K562 (cell line): Measurements from ENCODE around the gene FBXO15.

Experiments
- DPF2 ChIP-seq: fragments of 450-650 bp; IDR thresholded peaks from 2 replicates; pipeline ENCODE4 v1.6.1; 2016
- EZH2 ChIP-seq: IDR thresholded peaks from 2 replicates; pipeline ENCODE4 v1.6.1; 2012; ENCODE audit warnings: low read depth, mild to moderate bottlenecking, inconsistent platforms, low read length, borderline replicate concordance
- KDM5B ChIP-seq: fragments of 200-600 bp; sonication (generic); IDR thresholded peaks from 2 replicates; pipeline ENCODE4 v1.6.1; 2012; ENCODE audit warnings: low read depth, mild to moderate bottlenecking, moderate library complexity, low read length, control low read depth, inconsistent platforms; ENCODE audit not compliant: insufficient replicate concordance
- MTF1 ChIP-seq: fragments of 250-450 bp; sonication (Bioruptor Pico); IDR thresholded peaks from 2 replicates; pipeline ENCODE4 v1.9.0; 2021; ENCODE audit warnings: moderate library complexity, mild to moderate bottlenecking, inconsistent platforms, borderline replicate concordance
- POLR2AphosphoS5 ChIP-seq: IDR thresholded peaks from 2 replicates; pipeline ENCODE4 v1.6.1; 2011; ENCODE audit warnings: mild to moderate bottlenecking, low read depth, low read length, moderate library complexity; ENCODE audit not compliant: control insufficient read depth, insufficient read depth
- SMAD4 ChIP-seq: fragments of 250-450 bp; sonication (Bioruptor Pico); conservative IDR thresholded peaks from 2 replicates; pipeline ENCODE4 v1.8.0; 2021; ENCODE audit warnings: inconsistent platforms, mild to moderate bottlenecking, moderate library complexity
- STAT5B ChIP-seq: fragments of 250-450 bp; sonication (Bioruptor Pico); IDR thresholded peaks from 2 replicates; pipeline ENCODE4 v1.8.0; 2021; ENCODE audit warnings: mild to moderate bottlenecking, inconsistent platforms
- SUPT5H ChIP-seq: fragments of 450-650 bp; IDR thresholded peaks from 2 replicates; pipeline ENCODE4 v1.6.1; 2016
- TAF7 ChIP-seq: fragments of 450-650 bp; IDR thresholded peaks from 2 replicates; pipeline ENCODE4 v1.6.1; 2016; ENCODE audit warnings: missing genetic modification characterization, missing compliant biosample characterization
- TCF7 ChIP-seq: sonication (generic); IDR thresholded peaks from 2 replicates; pipeline ENCODE4 v1.6.1; 2016; ENCODE audit warnings: antibody characterized with exemption, borderline replicate concordance
- ZNF121 ChIP-seq: sonication (generic); formaldehyde crosslinking; conservative IDR thresholded peaks from 2 replicates; pipeline ENCODE4 v1.8.0; 2022; ENCODE audit warnings: missing genetic modification reagents
- ZNF212 ChIP-seq: fragments of 450-650 bp; formaldehyde crosslinking; IDR thresholded peaks from 2 replicates; pipeline ENCODE4 v1.4.0; 2020; ENCODE audit warnings: mild to moderate bottlenecking
- ZNF764 ChIP-seq: fragments of 250-450 bp; sonication (Bioruptor Pico); IDR thresholded peaks from 2 replicates; pipeline ENCODE4 v1.4.0; 2020; ENCODE audit warnings: low read depth, mild to moderate bottlenecking, moderate library complexity
- TF ChIP-seq, protein P1 (sequence below), 3 experiments: IDR thresholded peaks in 2 of 3; conservative IDR thresholded peaks in 1 of 3; 2 replicates each; pipeline ENCODE4 v1.5.1; 2011 to 2012; ENCODE audit warnings: low read length in 3 of 3, mild to moderate bottlenecking in 3 of 3, control low read depth in 2 of 3, improper control_type of control experiment in 1 of 3, inconsistent platforms in 1 of 3, low read depth in 1 of 3, mixed read lengths in 1 of 3, moderate library complexity in 1 of 3; ENCODE audit not compliant: insufficient read depth in 2 of 3

DNA sequence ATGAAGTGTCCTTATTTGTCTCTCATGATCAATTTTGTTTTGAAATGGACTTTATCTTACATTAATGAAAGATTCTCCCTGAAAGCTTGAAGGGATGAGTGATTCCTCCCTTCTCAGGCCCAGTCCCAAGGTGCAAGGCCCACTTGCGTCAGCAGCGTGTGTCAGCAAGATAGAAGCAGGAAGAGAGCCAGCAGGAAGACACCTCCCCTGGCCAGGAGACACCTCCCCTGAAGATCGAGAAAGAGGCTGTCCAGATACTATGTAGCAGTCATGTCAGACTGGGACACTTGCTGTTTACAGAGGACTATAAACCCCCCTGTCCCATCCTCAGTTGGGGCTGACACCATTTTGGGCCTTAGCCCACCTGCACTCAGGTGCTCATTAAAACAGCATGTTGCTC is 39.0 kb upstream of the FBXO15 start:
- TF ChIP-seq, protein P1, sequence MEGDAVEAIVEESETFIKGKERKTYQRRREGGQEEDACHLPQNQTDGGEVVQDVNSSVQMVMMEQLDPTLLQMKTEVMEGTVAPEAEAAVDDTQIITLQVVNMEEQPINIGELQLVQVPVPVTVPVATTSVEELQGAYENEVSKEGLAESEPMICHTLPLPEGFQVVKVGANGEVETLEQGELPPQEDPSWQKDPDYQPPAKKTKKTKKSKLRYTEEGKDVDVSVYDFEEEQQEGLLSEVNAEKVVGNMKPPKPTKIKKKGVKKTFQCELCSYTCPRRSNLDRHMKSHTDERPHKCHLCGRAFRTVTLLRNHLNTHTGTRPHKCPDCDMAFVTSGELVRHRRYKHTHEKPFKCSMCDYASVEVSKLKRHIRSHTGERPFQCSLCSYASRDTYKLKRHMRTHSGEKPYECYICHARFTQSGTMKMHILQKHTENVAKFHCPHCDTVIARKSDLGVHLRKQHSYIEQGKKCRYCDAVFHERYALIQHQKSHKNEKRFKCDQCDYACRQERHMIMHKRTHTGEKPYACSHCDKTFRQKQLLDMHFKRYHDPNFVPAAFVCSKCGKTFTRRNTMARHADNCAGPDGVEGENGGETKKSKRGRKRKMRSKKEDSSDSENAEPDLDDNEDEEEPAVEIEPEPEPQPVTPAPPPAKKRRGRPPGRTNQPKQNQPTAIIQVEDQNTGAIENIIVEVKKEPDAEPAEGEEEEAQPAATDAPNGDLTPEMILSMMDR (IDR thresholded peaks at IDR 0.05 in 2 of 3, conservative IDR thresholded peaks at IDR 0.05 in 1 of 3; ENCODE audit: insufficient read depth in 2 of 3, low read depth in 1 of 3, low read length in 3 of 3), result no peak
- TF ChIP-seq SMAD4, result no peak
- TF ChIP-seq STAT5B (CRISPR knock-in tag), result no peak
- no peak for TF ChIP-seq EZH2
- no peak for TF ChIP-seq KDM5B
- TF ChIP-seq TCF7, result no peak
- TF ChIP-seq TAF7 (tag), result no peak
- TF ChIP-seq ZNF121 (CRISPR knock-in tag), result no peak
- TF ChIP-seq DPF2, result no peak
- no peak for TF ChIP-seq SUPT5H
- TF ChIP-seq ZNF764, result no peak
- TF ChIP-seq POLR2AphosphoS5, result no peak
- no peak for TF ChIP-seq ZNF212 (CRISPR knock-in tag)
- no peak for TF ChIP-seq MTF1 (CRISPR knock-in tag)
